ENCODE data around the gene TTC34. TPM values are rescaled to one million over a fixed set of nuclear protein-coding genes. Genes with fewer than 3 reads are reported as not detected.

The TTC34 gene
- total and polyA plus RNA-seq, 9 donors, result 0.12 to 3.2 (median 2.2) TPM

GRCh38 chr1:2825487-2826189 is 24.1 kb upstream of the TTC34 start:
- Histone ChIP-seq H3K27ac (no peak overlapping the region), H3K4me3 (no peak overlapping the region), H3K4me1 (ENCODE audit: insufficient read depth) (peaks cover 3% of the 10 kb centered on the region), H3K36me3 (no peaks in the 10 kb centered on the region), H3K27me3 (no peaks in the 10 kb centered on the region), H3K9me3 (no peaks in the 10 kb centered on the region)
- no peak for DNase-seq
- WGBS, 3 donors, result 66 to 77% (median 77%) methylated on average over 18 of the region's 18 CpGs
- intact Hi-C loops (cut with DNase I), result no loop called here
- TF ChIP-seq EP300 (IDR thresholded peaks at IDR 0.05) (no peak), POLR2A (IDR thresholded peaks at IDR 0.05) (no peak), CTCF (IDR thresholded peaks at IDR 0.05) (no peak)

- no peak overlapping the region for H3K27ac ChIP-seq
- no peaks in the 10 kb centered on the region for H3K36me3 ChIP-seq
- no peak overlapping the region for H3K4me3 ChIP-seq
- H3K4me1 ChIP-seq (ENCODE audit: insufficient read depth), result peaks cover 3% of the 10 kb centered on the region
- no peaks in the 10 kb centered on the region for H3K9me3 ChIP-seq
- no peaks in the 10 kb centered on the region for H3K27me3 ChIP-seq
- TF ChIP-seq POLR2A (IDR thresholded peaks at IDR 0.05), result no peak
- no peak for TF ChIP-seq EP300 (IDR thresholded peaks at IDR 0.05)
- TF ChIP-seq CTCF (IDR thresholded peaks at IDR 0.05), result no peak
- no peak for DNase-seq
- intact Hi-C loops (cut with DNase I), result no loop called here
Observed at GRCh38 chr1:2824999-2825398, 23.5 kb upstream of the TTC34 start.

- DNase-seq, result no peak
- H3K4me3 ChIP-seq, result no peak overlapping the region
- H3K27ac ChIP-seq, result no peak overlapping the region
- intact Hi-C loops (cut with DNase I), result no loop called here
- no peaks in the 10 kb centered on the region for H3K36me3 ChIP-seq
- TF ChIP-seq EP300 (IDR thresholded peaks at IDR 0.05), result no peak
- TF ChIP-seq CTCF (IDR thresholded peaks at IDR 0.05), result no peak
- no peak for TF ChIP-seq POLR2A (IDR thresholded peaks at IDR 0.05)
- no peaks in the 10 kb centered on the region for H3K9me3 ChIP-seq
- H3K4me1 ChIP-seq (ENCODE audit: insufficient read depth), result peaks cover 3% of the 10 kb centered on the region
- H3K27me3 ChIP-seq, result no peaks in the 10 kb centered on the region
- 79 to 85% (median 81%) methylated on average over 22 of the region's 22 CpGs for WGBS, 3 donors
Observed at GRCh38 chr1:2823921-2824610, 22.6 kb upstream of the TTC34 start.

- no peak for TF ChIP-seq CTCF (IDR thresholded peaks at IDR 0.05)
- no peak for TF ChIP-seq EP300 (IDR thresholded peaks at IDR 0.05)
- TF ChIP-seq POLR2A (IDR thresholded peaks at IDR 0.05), result no peak
- intact Hi-C loops (cut with DNase I), result no loop called here
- Histone ChIP-seq H3K4me3 (no peak overlapping the region), H3K9me3 (no peaks in the 10 kb centered on the region), H3K4me1 (ENCODE audit: insufficient read depth) (peaks cover 3% of the 10 kb centered on the region), H3K36me3 (no peaks in the 10 kb centered on the region), H3K27ac (no peak overlapping the region), H3K27me3 (no peaks in the 10 kb centered on the region)
- no peak for DNase-seq
- WGBS, 3 donors, result 83 to 85% (median 84%) methylated on average over 11 to 12 of the region's 12 CpGs
Observed at GRCh38 chr1:2822621-2823145, 21.2 kb upstream of the TTC34 start.

All from ovary (tissue), 9 donors.